GM15510 (cell line): ENCODE results near the gene SH3RF3.

Experiments used
- POLR2A ChIP-seq: IDR thresholded peaks from 3 replicates; pipeline ENCODE4 v1.6.1; 2011; ENCODE audit warnings: borderline replicate concordance; ENCODE audit not compliant: insufficient read length; ENCODE audit errors: extremely low read depth

The SH3RF3 gene

GRCh38 chr2:109396202-109397180, 267.5 kb downstream of the SH3RF3 start:
- TF ChIP-seq POLR2A, result no peak

- TF ChIP-seq POLR2A, result no peak
These were observed 268.9 kb downstream of the SH3RF3 start for GRCh38 chr2:109397893-109398292.

GRCh38 chr2:109398366-109399015, 269.5 kb downstream of the SH3RF3 start:
- TF ChIP-seq POLR2A, result no peak

- no peak for TF ChIP-seq POLR2A
These were observed 270.1 kb downstream of the SH3RF3 start for GRCh38 chr2:109399066-109399465.

GRCh38 chr2:109400102-109400501, 271.1 kb downstream of the SH3RF3 start:
- no peak for TF ChIP-seq POLR2A

GRCh38 chr2:109401370-109401769, 272.4 kb downstream of the SH3RF3 start:
- no peak for TF ChIP-seq POLR2A

- TF ChIP-seq POLR2A, result no peak
These were observed 273.2 kb downstream of the SH3RF3 start for GRCh38 chr2:109402180-109402579.

DNA sequence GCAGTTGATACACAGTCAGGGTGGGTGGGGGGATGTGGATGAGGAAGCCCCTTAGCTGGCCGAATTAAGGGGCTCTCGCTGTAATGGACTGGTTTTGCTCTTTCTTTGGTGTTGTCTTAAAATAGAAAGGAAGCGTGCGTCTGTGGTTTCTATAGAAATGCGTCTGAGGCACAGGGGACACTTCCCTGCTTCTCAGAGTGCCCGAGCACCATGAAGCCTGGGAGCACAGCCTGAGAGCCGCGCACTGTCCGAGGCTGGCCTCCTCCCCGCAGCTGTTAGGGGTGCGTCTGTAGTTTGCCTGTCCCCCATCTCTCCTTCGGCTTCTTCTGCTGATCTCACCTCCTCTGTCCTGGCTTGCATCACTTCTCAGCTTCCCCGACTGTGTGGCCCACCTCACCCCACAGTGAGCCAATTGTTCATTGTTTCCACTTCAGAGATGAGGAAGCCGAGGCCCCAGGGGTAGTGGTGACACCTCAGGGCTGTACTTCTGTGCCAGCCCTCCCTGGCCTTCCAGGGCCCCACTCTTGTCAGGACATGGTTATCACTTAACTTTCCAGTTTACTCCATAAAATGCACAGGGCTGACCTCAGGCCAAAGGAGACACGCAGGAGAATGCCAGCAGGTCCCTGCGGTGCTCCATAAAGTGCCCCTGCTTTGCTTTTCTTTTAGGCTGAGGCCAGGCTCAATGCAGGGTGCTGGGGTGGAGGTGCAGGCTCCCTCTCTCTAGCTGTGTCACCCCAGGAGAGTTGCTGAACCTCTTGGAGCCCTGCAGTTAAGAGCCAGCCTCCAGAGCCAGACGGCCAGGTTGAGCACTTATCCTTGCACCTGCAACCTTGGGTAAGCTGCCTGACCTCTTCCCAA, 274.2 kb downstream of the SH3RF3 start:
- no peak for TF ChIP-seq POLR2A

DNA sequence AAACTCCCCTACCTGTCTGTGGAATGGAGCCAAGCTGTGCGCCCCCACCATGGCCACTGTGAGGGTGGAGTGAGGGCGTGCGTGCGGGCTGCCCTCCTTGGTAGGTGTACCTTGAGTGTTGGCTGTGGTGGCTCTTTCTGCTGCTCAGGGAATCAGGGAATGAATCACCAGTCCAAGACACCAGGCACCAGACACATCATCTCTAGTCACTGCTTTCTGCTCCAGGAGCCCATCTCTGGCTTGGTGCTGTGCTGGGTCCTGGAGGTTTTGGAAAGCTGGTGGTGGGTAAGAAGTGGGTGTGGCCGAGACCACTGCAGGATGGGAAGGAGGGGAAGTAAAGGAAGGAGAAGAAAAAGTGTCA, 274.8 kb downstream of the SH3RF3 start:
- no peak for TF ChIP-seq POLR2A

DNA sequence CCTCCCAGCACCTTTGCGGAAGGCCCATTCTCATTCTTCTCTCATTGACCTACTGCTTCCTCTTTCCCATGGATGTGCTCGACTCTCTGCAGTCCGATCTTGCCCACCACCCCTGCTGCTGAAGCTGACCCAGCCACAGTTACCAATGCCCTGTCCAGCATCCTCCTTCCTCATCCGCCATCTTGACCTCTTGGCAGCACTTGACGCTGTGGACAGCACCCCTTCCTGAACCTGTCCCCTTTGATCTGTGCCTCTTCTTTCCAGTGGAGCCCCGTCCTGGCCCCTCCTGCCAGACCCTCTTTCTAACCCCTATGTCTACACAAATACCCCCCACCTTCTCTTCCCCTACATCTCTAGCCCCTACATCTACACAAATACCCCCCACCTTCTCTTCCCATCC, 275.7 kb downstream of the SH3RF3 start:
- no peak for TF ChIP-seq POLR2A

GRCh38 chr2:109405873-109406272, 276.9 kb downstream of the SH3RF3 start:
- TF ChIP-seq POLR2A, result no peak

DNA sequence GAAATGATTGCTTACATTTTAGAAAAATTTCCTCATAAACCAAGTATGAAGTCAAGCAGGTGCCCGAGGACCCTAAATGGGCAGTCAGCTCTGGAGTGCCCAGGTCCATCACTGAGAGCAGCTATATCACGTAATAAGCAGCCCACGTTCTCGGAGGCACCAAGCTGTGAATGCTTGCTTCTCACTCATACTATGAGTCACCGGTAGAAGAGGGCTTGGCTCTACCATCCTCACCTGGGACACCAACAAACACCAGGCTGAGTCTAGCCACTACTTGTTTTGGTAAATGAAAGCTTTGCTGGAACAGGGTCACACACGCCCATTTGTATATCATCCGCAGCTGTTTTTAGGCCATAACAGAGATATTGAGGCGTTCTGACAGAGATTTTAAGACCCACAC, 277.3 kb downstream of the SH3RF3 start:
- no peak for TF ChIP-seq POLR2A

- TF ChIP-seq POLR2A, result no peak
These were observed 278.5 kb downstream of the SH3RF3 start for GRCh38 chr2:109407276-109408042.

GRCh38 chr2:109408043-109408335, 279.0 kb downstream of the SH3RF3 start:
- TF ChIP-seq POLR2A, result no peak

DNA sequence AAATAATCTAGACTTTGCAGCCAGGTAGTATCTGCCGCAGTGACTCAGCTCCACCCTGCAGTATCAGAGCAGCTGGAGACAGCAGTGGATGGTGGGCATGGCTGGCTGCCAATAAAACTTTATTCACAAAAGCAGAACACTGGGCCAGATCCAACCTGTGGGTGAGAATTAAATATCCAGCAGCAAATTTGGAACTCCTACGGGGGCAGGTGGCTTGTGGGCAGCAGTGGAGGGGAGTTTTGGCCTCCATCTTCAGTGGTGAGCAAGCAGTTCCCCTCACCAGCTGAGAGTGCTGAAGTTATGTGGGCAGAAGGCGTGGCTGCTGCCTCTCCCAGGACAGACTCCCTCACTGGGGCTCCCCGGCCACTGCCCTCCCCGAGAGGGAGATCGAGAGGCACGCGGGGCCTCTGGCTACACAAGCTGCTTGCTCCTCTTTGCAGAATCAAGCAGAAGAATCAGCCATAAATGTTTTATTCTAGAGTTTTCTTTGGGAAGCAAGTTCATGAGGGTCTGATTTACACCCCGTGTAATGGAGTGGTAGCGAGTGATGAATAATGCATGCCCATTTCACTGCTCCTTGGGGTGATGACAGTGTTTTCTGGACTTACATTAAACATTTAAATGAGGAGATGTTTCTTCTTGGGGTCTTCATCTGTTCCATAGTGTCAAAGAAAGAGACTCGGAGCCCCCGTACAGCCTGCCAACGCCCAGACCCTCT, 280.5 kb downstream of the SH3RF3 start:
- no peak for TF ChIP-seq POLR2A
